ENCODE measurements around the gene RASEF.
"Not testable (repeated sequence)": the region's sequence is repeated elsewhere in the genome, so short reads cannot be mapped to it uniquely, and the experiment has no call there.

RASEF gene

DNA sequence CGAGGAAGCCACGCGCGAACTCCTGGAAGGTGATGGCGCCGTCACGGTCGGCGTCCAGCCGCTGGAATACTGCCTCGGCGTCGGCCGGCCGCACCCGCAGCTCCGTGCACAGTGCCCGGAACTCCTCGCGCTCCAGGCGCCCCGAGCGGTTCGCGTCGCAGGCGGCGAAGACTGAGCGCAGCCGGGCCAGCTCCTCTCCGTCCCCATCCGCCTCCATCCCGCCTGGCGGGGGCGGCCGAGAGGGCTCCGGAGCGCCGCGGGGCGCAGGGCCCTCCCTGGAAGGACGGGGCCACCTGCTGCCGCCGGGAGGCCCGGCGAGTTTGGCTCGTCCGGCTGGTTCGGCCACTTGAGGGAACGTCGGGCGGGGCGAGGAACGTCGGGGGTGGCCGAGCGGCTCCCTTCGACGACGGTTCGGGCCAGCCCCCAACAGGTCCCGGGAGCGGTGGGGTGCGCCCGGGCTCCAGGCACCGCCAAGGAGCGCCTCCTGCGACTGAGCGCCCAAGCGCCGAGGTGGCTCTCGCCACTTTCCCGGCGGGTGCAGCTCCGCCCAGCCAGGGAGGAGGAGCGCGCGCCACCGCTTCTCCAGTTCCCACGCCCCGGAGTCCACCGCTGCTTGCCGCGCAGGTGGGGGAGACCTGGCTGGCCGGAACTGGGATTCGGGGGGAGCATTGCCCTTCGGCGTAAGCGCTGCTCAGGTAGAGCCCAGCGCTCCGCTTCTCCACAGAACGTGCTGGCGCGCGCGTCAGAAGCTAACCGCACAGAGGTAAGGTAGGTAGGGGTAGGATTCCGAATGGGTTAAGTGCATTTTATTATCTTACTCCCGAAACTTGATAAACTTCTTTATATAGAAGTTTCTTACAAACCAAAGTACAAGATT, at the start of gene RASEF:
TSS of gene RASEF (minus strand) at position 492 of the 877 bp plus-strand sequence. CDS start at position 217, 275 bp downstream.
- DNase-seq (ENCODE audit: insufficient read length, low spot score) (no peak), FAIRE-seq (no peak)

DNA sequence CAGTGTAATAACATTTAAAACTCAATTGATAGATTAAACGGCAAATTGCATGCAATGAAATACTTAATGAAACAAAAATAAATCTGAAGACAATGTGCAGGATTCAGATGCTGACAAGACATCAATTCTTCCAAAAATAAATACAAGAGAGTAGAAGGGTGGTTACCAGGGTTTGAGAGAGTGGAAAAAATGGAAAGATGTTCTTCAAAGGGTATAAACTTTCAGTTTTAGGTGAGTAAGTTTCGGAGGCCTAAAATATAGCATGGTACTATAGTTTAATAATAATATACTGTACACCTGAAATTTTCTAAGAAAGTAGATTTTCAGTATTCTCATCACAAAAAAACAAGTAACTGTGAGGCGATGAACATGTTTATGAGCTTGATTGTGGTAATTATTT, 48.2 kb upstream of the RASEF start:
- DNase-seq (ENCODE audit: insufficient read length, low spot score) (no peak), FAIRE-seq (no peak)

DNA sequence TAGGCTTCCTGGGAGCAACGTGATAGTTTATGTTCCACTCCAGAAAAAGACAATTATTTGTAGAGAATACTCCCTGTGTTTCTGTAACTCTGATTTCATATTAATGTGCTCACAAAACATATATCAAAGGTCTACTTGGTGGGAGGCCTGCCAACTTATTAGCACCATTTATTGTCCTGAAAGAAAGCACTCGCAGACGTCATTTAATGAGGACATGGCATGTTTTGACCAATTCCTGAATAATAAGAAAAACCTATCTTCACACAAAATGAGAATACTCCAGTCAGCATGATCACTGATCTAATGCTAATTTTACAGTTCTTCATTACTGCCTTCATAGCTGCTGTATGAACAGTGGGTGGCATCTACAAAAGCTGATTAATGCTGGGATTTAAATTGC, 46.4 kb upstream of the RASEF start:
- DNase-seq (ENCODE audit: insufficient read length, low spot score): no peak
- FAIRE-seq: no peak

DNA sequence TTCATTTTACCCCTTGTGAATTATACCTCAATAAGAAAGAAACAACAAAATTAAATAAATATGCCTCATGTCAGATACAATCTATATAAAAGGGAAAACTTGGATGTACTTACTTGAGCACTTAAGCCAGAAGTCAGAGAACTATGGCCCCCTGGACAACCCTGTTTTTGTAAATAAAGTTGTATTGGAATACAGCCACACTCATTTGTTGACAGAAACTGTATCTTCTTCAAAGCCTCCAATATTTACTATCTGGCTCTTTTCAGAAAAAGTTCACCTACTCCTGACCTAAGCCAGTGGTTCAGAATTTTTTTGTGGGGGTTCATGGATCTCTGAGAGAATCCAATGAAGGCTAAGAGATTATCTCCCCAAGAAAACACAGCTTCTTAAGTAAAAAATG, 45.3 kb upstream of the RASEF start:
- FAIRE-seq (no peak), DNase-seq (ENCODE audit: insufficient read length, low spot score) (no peak)

DNA sequence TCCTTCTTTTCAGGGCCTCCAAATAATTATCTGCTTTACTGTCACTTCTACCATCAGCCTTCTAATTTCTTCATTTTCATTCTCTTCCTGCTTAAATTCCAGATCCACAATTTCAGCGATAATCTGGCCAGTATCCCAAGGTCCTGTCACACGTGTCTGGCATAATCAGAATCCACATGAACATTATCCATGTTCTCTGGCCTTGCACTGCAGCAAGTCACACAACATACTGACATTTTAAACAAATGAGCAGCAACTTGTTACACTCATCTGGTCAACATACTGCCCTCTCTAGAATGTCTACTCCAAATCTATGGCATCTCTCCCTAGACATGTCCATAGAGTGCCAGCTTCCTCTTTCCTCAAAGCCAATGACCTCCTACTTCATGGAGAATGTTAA, 43.8 kb upstream of the RASEF start:
- DNase-seq (ENCODE audit: insufficient read length, low spot score): no peak
- no peak for FAIRE-seq

DNA sequence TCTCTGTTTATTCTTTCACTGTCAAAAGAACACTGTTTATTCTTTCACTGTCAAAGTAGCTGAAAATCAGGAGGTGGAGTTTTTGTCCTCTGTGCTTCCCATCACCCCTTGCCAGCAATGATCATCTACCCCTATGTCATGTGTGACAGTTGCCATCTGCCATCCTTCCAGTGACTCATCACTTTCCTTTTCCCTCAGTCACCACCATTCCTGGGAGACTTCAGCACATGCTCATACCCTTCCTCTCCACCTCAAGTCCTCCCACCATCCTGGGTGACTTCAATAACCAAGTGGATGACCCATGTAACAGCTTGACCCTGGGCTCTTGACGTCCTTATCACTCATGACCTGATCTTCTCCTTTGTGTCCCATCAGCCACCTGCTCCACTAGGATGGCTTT, 43.3 kb upstream of the RASEF start:
- DNase-seq (ENCODE audit: insufficient read length, low spot score): no peak

DNA sequence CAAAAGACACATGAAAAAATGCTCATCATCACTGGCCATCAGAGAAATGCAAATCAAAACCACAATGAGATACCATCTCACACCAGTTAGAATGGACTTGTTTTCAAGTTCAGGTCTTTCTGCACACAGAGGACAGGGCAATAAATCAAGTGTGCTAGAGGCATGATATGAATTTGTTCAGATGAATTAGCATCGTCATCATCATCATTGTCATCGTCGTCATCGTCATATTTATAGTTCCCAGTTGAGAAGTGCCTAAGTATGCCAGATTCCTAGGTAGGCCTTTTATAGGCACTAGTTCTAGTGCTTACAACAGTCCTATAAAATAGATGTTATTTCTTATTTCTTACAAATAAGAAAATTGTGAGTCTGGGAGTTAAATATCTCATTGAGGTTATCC, 34.7 kb upstream of the RASEF start:
- FAIRE-seq (no peak), DNase-seq (ENCODE audit: insufficient read length, low spot score) (no peak)

More for the DNA sequence above, 43.3 kb upstream of the RASEF start:
- no peak for FAIRE-seq

DNA sequence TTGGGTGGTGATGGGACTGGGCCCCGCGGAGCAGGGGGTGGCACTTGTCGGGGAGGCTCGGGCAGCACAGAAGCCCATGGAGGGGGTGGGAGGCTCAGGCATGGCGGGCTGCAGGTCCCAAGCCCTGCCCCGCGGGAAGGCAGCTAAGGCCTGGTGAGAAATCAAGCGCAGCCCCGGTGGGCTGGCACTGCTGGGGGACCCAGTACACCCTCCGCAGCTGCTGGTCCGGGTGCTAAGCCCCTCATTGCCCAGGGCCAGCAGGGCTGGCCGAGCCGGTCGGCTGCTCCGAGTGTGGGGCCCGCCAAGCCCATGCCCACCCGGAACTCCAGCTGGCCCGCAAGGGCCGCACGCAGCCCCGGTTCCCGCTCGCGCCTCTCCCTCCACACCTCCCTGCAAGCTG, 30.4 kb upstream of the RASEF start:
- not testable (repeated sequence) for DNase-seq (ENCODE audit: insufficient read length, low spot score); FAIRE-seq

DNA sequence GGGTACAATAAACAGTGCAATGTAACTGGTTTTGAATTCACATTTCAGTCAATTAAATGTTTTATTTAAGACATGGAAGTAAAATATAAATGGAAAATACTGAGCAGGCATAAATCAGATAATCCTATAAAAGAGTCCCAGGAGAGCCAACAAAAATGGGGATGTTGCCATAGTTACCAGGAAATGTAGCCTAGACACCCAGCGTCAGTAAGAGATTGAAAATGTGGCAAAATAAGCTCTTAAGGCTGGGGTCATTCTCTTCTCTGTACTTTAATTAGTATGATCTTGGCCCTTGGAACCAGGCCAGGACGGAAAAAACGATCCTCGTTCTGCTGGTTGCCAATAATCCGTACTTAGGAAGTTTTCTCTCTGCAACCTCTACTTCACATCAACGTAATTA, 18.9 kb upstream of the RASEF start:
- no peak for FAIRE-seq
- no peak for DNase-seq (ENCODE audit: insufficient read length, low spot score)

DNA sequence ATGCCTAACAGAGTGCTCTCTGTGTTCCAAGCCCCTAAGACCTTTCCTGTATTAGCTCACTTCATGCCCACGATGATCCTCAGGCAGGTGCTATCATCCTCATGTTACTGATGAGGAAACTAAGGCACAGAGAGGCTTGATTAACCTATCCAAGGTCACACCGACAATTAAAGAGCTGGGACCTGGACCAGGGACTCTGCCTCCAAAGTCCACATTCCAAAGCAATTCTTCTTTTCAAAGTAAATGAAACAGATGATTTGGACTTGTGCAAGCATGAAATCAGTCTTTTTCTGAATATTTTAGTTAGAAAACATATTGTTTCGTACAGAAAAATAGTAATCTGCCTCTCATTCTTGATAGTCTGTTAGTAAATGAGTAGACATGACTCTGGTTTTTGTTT, 18.1 kb upstream of the RASEF start:
- DNase-seq (ENCODE audit: insufficient read length, low spot score) (no peak), FAIRE-seq (no peak)

DNA sequence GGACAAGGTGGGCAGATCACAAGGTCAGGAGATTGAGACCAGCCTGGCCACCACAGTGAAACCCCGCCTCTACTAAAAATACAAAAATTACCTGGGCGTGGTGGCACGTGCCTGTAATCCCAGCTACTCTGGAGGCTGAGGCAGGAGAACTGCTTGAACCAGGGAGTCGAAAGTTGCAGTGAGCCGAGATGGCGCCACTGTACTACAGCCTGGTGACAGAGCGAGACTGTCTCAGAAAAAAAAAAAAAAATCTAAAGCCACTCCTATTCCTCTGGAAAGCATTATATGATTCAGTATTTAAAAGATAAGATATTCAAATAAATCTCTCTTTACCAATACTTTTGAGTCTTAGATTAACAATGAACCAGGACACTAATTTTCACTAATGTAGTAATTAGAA, 13.0 kb upstream of the RASEF start:
- not testable (repeated sequence) for DNase-seq (ENCODE audit: insufficient read length, low spot score); FAIRE-seq

DNA sequence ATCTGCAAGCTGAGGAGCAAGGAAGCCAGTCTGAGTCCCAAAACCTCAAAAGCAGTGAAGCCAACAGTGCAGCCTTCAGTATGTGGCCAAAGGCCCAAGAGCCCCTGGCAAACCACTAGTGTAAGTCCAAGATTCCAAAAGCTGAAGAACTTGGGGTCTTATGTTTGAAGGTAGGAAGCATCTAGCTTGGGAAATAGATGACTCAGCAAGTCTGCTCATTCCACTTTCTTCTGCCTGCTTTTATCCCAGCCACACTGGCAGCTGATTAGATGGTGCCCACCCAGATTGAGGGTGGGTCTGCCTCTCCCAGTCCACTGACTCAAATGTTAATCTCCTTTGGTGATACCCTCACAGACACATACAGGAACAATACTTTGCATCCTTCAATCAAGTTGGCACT, 9.6 kb upstream of the RASEF start:
- FAIRE-seq; DNase-seq (ENCODE audit: insufficient read length, low spot score): not testable (repeated sequence)

DNA sequence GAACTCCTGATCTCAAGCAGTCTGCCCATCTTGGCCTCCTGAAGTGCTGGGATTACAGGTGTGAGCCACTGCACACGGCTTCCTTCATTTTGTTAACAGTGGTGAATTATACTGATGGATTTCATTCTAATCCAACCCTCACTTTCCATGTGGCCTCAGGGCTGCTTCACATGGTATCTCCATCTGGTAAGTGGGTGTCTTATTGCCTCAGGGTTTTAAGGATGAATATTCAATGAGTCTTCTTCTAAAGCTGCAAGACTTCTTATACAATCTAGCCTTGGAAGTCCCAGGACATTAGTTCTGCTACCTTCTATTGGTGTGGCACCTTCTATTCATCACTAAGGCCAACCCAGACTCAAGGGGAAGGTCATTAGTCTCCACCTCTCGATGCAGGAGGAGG, 8.7 kb upstream of the RASEF start:
- FAIRE-seq (no peak), DNase-seq (ENCODE audit: insufficient read length, low spot score) (no peak)

DNA sequence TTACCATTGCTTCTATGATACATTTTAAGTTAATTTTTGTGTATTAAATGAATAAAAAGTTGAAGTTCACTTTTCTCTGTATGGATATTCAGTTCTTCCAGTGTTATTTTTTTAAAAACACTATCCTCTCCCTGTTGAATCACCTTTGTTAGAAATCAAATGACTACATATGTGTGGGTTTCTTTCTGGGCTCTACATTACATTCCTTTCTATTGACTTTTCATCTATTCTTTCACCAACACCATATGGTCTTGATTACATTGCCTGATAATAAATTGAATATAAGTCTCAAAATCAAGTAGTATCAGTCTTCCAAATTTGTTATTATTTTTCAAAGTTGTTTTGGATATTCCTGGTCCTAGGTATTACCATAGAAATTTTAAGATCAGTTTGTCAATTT, 7.3 kb upstream of the RASEF start:
- FAIRE-seq (no peak), DNase-seq (ENCODE audit: insufficient read length, low spot score) (no peak)

DNA sequence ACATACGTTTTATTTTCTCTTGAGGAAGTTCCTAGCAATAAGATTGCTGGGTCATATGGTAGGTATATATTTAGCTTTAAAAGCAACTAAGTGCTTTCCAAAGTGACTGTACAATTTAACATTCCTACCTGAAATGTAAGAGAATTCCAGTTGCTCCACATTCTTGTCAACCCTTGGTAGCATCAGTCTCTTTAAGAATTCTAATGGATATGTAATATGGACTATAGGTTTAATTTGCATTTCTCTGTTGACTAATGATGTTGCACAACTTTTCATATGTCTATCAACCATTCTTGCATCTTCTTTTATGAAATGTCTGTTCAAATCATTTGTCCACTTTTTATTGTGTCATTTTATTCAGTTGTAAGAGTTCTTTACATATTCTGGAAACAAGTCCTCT, 6.7 kb upstream of the RASEF start:
- DNase-seq (ENCODE audit: insufficient read length, low spot score) (no peak), FAIRE-seq (no peak)

DNA sequence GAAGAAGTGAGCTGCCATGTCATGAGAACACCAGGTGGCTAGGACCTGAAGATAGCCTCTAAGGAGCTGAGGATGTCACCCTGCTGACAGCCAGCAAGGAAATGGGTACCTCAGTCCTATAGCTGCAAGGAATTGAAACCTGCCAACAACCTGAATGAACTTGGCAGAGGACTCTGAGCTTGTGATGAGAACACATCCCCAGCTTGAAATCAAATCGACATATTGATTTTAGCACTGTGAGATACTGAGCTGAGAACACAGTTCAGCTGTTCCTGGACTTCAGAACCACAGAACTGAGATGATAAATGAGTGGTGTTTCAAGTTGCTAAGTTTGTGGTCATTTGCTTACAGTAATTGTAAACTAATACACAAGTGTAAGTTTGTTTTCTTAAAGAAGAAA, 5.5 kb upstream of the RASEF start:
- no peak for DNase-seq (ENCODE audit: insufficient read length, low spot score)
- FAIRE-seq: no peak

DNA sequence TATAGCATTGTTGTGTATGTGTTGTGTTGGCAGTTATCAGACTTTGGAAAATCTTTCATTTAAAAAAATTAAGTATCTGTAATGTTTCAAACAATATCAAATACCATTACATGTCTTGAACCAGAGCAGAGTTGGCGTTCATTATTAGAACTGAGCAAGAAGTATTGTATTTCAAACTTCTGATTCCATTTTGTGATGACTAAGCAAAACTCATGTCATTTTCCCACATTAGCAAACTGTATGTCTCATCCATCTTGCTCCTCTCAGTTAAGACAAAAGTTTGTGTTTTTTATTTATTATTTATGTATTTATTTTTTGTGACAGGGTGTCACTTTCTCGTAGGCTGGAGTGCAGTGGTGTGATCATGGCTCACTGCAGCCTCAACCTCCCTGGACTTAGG, 4.6 kb upstream of the RASEF start:
- no peak for FAIRE-seq
- DNase-seq (ENCODE audit: insufficient read length, low spot score): no peak

DNA sequence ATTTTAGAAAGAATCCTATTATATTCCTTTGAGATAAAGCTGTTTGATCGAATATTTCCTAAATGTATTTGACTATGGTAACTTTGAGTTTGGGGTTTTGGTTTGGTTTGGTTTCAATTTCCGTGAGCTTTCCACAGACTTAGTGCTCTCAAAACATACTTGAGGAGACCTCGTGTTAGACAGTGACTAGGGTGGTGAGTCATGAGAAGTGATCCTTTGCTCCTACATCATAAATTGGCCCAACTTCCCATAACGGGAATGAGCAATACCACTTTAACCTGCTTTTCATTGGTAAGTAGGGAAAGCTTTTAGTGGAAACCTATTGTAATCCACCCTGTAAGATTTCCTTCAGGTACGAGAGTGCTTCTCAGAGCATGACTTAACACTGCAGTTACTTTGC, 3.8 kb upstream of the RASEF start:
- FAIRE-seq (no peak), DNase-seq (ENCODE audit: insufficient read length, low spot score) (no peak)

DNA sequence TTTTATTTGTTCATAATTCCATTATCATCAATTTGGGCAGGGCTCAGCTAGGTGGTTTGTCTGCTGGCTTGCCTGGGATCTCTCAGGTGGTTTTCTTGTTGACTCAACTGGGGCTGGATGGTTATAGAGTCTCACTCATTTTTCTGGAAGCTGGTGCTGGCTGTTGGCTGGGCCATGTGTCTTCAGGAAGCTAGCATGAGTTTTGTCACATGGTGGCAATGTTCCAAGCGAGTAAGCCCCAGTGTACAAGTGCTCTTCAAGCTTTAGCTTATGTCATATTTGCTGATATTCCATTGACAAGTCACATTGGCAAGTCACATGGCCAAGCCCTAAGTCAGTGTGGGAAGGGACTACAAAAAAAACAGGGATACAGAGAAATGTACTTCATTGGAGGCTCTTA, 2.3 kb upstream of the RASEF start:
- FAIRE-seq (no peak), DNase-seq (ENCODE audit: insufficient read length, low spot score) (no peak)

DNA sequence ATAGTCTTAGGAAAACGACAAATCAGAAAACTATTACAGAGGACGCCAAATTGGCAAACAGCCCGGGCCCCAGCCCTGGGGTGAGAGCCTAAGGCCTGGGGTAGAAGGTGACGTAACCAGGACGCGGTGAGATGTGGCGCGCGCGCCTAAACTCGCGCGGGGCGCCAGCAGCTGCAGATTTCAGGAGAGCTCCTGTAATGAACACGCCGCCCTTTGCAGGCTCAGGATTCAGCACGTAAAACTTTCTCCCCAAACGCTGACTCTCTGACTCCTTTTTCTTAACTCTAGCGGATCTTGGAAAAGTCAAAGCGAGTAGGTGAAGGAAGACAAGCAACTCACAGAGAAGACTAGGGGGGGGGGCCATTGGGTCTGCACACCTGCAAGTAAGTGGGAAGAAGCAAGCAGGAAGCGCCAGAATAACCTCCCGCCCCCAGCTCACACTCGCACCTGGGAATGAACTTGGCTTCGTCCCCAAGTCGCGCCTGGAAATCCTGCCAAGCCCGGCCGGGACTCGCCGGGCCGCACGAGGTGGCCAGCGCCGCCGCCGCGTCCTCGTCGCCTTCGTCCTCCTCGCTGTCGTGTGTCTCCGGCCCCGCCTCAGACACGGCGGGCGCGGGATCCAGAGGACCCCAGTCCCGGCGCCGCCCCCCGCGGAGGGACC, 822 bp downstream of the RASEF start:
- DNase-seq (ENCODE audit: insufficient read length, low spot score): no peak
- FAIRE-seq: no peak

DNA sequence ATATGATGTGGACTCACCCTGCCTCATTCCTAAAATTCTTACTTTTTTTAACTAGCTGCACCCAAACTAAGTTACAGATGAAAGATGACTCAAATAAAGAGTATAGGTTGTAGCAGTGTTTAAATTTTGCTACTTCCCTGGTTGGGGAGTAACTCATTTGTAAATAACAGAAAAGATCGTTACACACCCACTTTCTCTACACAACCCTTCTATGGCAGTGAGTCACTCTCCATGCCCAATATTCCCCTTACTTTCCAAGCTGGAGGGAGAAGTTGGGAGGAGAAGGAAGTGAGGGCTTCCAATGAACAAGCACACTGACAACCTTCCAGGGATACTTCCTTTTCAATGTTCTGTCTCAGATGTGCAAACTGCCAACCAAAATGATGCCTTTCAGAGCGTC, 1.9 kb downstream of the RASEF start:
- DNase-seq (ENCODE audit: insufficient read length, low spot score) (no peak), FAIRE-seq (no peak)

DNA sequence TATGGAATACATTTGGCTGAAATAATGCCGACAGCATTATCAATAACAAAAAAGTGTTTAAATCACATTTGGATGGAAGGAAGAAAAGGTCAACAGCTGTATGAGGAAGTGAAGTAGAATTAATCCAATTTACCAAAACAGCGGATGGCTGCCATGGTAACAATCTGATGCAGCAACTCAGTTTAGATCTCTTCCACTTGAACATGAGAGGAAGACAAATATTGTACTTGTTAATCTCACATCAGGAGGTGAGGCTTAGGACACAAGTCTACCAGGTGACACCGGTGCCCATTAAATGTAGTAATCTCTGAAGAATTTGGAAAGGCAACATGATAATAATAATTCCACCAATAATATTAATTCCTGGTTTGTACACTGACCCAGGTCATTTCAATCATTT, 2.4 kb downstream of the RASEF start:
- DNase-seq (ENCODE audit: insufficient read length, low spot score): no peak
- no peak for FAIRE-seq

Measured in GM19239 (cell line).